Loucy (cell line): Measurements from ENCODE around the gene FGD6.

Source experiments
- H2AFZ ChIP-seq: fragments of 200-600 bp; sonication (generic); 2 replicates; pipeline ENCODE4 v1.6.0; 2016; ENCODE audit warnings: antibody characterized with exemption, mild to moderate bottlenecking, low read length, moderate library complexity
- H3F3A ChIP-seq: fragments of 200-600 bp; 2 replicates; pipeline ENCODE4 v1.6.0; 2016; ENCODE audit warnings: antibody characterized with exemption, low read depth, mild to moderate bottlenecking
- H3K27me3 ChIP-seq: fragments of 200-600 bp; sonication (generic); 2 replicates; pipeline ENCODE4 v1.6.1; 2014; ENCODE audit warnings: low read length, mild to moderate bottlenecking; ENCODE audit not compliant: insufficient read depth, poor library complexity, severe bottlenecking
- H3K36me3 ChIP-seq: fragments of 200-600 bp; sonication (generic); 2 replicates; pipeline ENCODE4 v1.6.1; 2016; ENCODE audit warnings: low read length; ENCODE audit not compliant: insufficient read depth
- H3K4me1 ChIP-seq: fragments of 200-600 bp; sonication (generic); 2 replicates; pipeline ENCODE4 v1.5.1; 2014; ENCODE audit warnings: low read length, mild to moderate bottlenecking; ENCODE audit not compliant: insufficient read depth, poor library complexity, severe bottlenecking
- H3K4me2 ChIP-seq: fragments of 200-600 bp; sonication (generic); 2 replicates; pipeline ENCODE4 v1.6.0; 2014; ENCODE audit warnings: antibody characterized with exemption, low read length, low read depth, mild to moderate bottlenecking; ENCODE audit not compliant: poor library complexity, severe bottlenecking
- H3K4me3 ChIP-seq: fragments of 200-600 bp; sonication (generic); 2 replicates; pipeline ENCODE4 v1.5.1; 2014; ENCODE audit warnings: low read length, mild to moderate bottlenecking, mixed read lengths; ENCODE audit not compliant: poor library complexity, severe bottlenecking
- H3K79me2 ChIP-seq: fragments of 200-600 bp; sonication (generic); 2 replicates; pipeline ENCODE4 v1.6.1; 2014; ENCODE audit warnings: low read length; ENCODE audit not compliant: insufficient read depth
- H3K9ac ChIP-seq: fragments of 200-600 bp; sonication (generic); 2 replicates; pipeline ENCODE4 v1.6.0; 2014; ENCODE audit warnings: mild to moderate bottlenecking, low read depth, low read length, moderate library complexity; ENCODE audit not compliant: poor library complexity, severe bottlenecking
- H3K9me2 ChIP-seq: fragments of 200-600 bp; sonication (generic); replicated peaks from 2 replicates; pipeline ENCODE4 v1.6.1; 2016; ENCODE audit warnings: low read depth, low read length, mixed read lengths
- H3K9me3 ChIP-seq: fragments of 200-600 bp; sonication (generic); 2 replicates; pipeline ENCODE4 v1.6.1; 2014; ENCODE audit warnings: mild to moderate bottlenecking, antibody characterized with exemption, low read length, low read depth; ENCODE audit not compliant: insufficient read depth
- H4K20me1 ChIP-seq: fragments of 200-600 bp; sonication (generic); 2 replicates; pipeline ENCODE4 v1.6.0; 2014; ENCODE audit warnings: antibody characterized with exemption, low read length, mild to moderate bottlenecking; ENCODE audit not compliant: insufficient read depth, poor library complexity, severe bottlenecking
- CTCF ChIP-seq: fragments of 200-600 bp; sonication (generic); conservative IDR thresholded peaks from 2 replicates; pipeline ENCODE4 v1.5.1; 2014; ENCODE audit warnings: mild to moderate bottlenecking, antibody characterized with exemption, low read length
- EZH2phosphoT487 ChIP-seq: fragments of 200-600 bp; IDR thresholded peaks from 2 replicates; pipeline ENCODE4 v1.6.1; 2018; ENCODE audit warnings: antibody characterized with exemption, mild to moderate bottlenecking, moderate library complexity, borderline replicate concordance

FGD6 gene

DNA sequence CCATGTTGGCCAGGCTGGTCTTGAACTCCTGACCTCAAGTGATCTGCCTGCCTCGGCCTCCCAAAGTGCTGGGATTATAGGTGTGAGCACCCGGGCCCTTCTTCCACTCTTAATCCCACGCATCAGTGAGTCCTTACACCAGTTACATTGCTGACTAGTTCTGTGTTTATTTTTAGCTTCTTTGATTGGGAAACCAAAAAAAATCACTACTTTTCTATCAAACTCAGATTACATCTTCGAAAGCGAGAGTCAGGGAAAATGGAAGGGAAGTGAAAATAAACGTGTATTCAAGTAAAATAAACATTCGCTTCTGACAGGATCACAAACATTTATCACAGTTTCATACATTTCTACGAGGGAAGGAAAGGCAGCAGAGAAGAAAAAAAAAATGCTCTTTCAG is 32.2 kb downstream of the FGD6 start:
- no peaks in the 10 kb centered on the region for H3K9me2 ChIP-seq
- no peaks in the 10 kb centered on the region for H4K20me1 ChIP-seq
- no peaks in the 10 kb centered on the region for H3K27me3 ChIP-seq
- no peaks in the 10 kb centered on the region for H3F3A ChIP-seq
- no peak overlapping the region for H2AFZ ChIP-seq
- H3K9me3 ChIP-seq, result no peaks in the 10 kb centered on the region
- H3K79me2 ChIP-seq, result no peaks in the 10 kb centered on the region
- H3K4me2 ChIP-seq, result no peak overlapping the region
- no peaks in the 10 kb centered on the region for H3K4me1 ChIP-seq
- TF ChIP-seq EZH2phosphoT487 (no peak), CTCF (no peak)
- H3K4me3 ChIP-seq, result no peak overlapping the region
- H3K36me3 ChIP-seq, result no peaks in the 10 kb centered on the region
- H3K9ac ChIP-seq, result no peak overlapping the region

DNA sequence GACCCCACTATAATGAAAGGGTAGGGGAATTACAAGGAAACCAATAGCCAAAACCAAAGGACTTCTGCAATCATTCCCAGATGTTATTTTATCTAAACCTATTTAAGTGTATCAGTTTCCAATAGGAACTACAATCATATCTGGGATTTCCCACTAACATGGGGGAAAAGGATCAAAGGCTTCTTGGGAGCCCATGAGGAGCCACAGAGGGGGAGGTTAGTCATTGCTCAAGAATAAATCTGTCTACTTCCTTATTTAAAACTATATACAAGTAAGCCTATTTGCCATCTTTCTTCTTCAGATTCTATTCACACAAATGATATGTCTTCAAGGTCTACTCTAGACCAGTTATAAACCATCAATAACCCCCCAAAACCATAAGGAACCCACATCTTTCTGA is 33.1 kb downstream of the FGD6 start:
- Histone ChIP-seq H3K4me1 (no peaks in the 10 kb centered on the region), H3K36me3 (no peaks in the 10 kb centered on the region), H3K9ac (no peak overlapping the region), H2AFZ (no peak overlapping the region), H3K79me2 (no peaks in the 10 kb centered on the region), H3F3A (no peaks in the 10 kb centered on the region), H3K4me3 (no peak overlapping the region), H3K4me2 (no peak overlapping the region), H4K20me1 (no peaks in the 10 kb centered on the region), H3K9me2 (no peaks in the 10 kb centered on the region), H3K9me3 (no peaks in the 10 kb centered on the region), H3K27me3 (no peaks in the 10 kb centered on the region)
- TF ChIP-seq EZH2phosphoT487, result no peak
- TF ChIP-seq CTCF, result no peak

GRCh38 chr12:95182868-95183415 is 34.3 kb downstream of the FGD6 start:
- Histone ChIP-seq H4K20me1 (no peaks in the 10 kb centered on the region), H3K79me2 (no peaks in the 10 kb centered on the region), H3K9me2 (no peaks in the 10 kb centered on the region), H3K27me3 (no peaks in the 10 kb centered on the region), H3K4me1 (no peaks in the 10 kb centered on the region), H3K36me3 (no peaks in the 10 kb centered on the region), H2AFZ (no peak overlapping the region), H3K4me2 (no peak overlapping the region), H3K9me3 (no peaks in the 10 kb centered on the region), H3K9ac (no peak overlapping the region), H3K4me3 (no peak overlapping the region), H3F3A (no peaks in the 10 kb centered on the region)
- no peak for TF ChIP-seq EZH2phosphoT487
- TF ChIP-seq CTCF, result no peak
